ENCODE data around the gene OLA1.

DNA sequence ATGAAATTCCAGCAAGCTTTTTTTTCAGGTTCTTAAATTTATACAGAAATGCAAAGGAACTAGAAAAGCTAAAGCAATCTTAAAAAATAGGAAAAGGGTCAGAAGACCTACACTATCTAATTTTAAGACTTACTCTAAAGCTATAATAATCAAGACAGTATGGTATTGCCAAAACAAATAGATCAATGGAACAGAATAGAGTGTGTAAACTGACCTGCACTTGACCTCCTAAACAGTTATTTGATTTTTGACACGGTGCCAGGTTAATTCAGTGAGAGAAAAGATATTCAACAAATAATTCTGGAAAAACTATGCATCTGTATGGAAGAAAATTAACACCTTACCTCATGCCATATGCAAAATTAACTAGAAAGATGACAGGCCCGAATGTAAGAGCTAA is 73.6 kb downstream of the OLA1 start:
- TF ChIP-seq, protein P1, sequence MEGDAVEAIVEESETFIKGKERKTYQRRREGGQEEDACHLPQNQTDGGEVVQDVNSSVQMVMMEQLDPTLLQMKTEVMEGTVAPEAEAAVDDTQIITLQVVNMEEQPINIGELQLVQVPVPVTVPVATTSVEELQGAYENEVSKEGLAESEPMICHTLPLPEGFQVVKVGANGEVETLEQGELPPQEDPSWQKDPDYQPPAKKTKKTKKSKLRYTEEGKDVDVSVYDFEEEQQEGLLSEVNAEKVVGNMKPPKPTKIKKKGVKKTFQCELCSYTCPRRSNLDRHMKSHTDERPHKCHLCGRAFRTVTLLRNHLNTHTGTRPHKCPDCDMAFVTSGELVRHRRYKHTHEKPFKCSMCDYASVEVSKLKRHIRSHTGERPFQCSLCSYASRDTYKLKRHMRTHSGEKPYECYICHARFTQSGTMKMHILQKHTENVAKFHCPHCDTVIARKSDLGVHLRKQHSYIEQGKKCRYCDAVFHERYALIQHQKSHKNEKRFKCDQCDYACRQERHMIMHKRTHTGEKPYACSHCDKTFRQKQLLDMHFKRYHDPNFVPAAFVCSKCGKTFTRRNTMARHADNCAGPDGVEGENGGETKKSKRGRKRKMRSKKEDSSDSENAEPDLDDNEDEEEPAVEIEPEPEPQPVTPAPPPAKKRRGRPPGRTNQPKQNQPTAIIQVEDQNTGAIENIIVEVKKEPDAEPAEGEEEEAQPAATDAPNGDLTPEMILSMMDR (IDR thresholded peaks at IDR 0.05; ENCODE audit: insufficient read depth, low read length) = no peak
- TF ChIP-seq POLR2AphosphoS5 (IDR thresholded peaks at IDR 0.05; ENCODE audit: low read depth) = no peak
